Tibial artery (tissue), 4 donors: Measurements from ENCODE around the gene PTPN9.
"Not testable (repeated sequence)": the region's sequence is repeated elsewhere in the genome, so short reads cannot be mapped to it uniquely, and the experiment has no call there.

Source experiments
- DNase-seq, 2 donors: peaks; one replicate each; pipeline ENCODE4 v3.0.0-alpha.2; 2019
- H3K27ac ChIP-seq, 2 donors: fragments of 200-600 bp; sonication (generic) in 1 of 2; 1 replicate in 1 of 2; 2 replicates in 1 of 2; pipeline ENCODE4 v1.5.1; 2018 to 2019; ENCODE audit warnings: mild to moderate bottlenecking in 1 of 2
- H3K27me3 ChIP-seq, 2 donors: fragments of 200-600 bp; sonication (generic) in 1 of 2; one replicate each; pipeline versions ENCODE4 v1.5.1 to v1.6.0; 2016 to 2019
- H3K36me3 ChIP-seq, 3 donors: fragments of 200-600 bp; sonication (generic) in 2 of 3; one replicate each; pipeline ENCODE4 v1.5.1; 2016 to 2019; ENCODE audit warnings: mild to moderate bottlenecking in 2 of 3
- H3K4me1 ChIP-seq, 4 donors: fragments of 200-600 bp; sonication (generic) in 2 of 4; 1 replicate in 3 of 4; 2 replicates in 1 of 4; pipeline ENCODE4 v1.5.1; 2016 to 2019
- H3K4me3 ChIP-seq, 2 donors: fragments of 200-600 bp; sonication (generic) in 1 of 2; 1 replicate in 1 of 2; 2 replicates in 1 of 2; pipeline ENCODE4 v1.5.1; 2018 to 2019; ENCODE audit warnings: mild to moderate bottlenecking in 2 of 2
- H3K9me3 ChIP-seq, 3 donors: fragments of 200-600 bp; sonication (generic) in 1 of 3; one replicate each; pipeline ENCODE4 v1.5.1; 2016 to 2019
- CTCF ChIP-seq, 2 experiments: fragments of 200-600 bp in 1 of 2; fragments of 450-650 bp in 1 of 2; IDR thresholded peaks; one replicate each; pipeline ENCODE4 v1.5.1; 2017 to 2019; ENCODE audit warnings: antibody characterized with exemption in 2 of 2, mild to moderate bottlenecking in 1 of 2, moderate library complexity in 1 of 2
- intact Hi-C: fragments of 100-400 bp; cut with DNase I; formaldehyde crosslinking; loops from one replicate; pipeline ENCODE4 v1.15.0; 2023; ENCODE audit warnings: low total_unique reads

The PTPN9 gene

GRCh38 chr15:75590239-75590638, 11.1 kb upstream of the PTPN9 start:
- TF ChIP-seq CTCF (IDR thresholded peaks at IDR 0.05): no peak
- Histone ChIP-seq H3K4me1 (no peaks in the 10 kb centered on the region), H3K27me3 (no peaks in the 10 kb centered on the region), H3K9me3 (no peaks in the 10 kb centered on the region), H3K27ac (no peak overlapping the region), H3K4me3 (no peak overlapping the region), H3K36me3 (peaks cover 2 to 27% (median 4%) of the 10 kb centered on the region in 3 donors)
- intact Hi-C loops: no loop called here
- DNase-seq: no peak

DNA sequence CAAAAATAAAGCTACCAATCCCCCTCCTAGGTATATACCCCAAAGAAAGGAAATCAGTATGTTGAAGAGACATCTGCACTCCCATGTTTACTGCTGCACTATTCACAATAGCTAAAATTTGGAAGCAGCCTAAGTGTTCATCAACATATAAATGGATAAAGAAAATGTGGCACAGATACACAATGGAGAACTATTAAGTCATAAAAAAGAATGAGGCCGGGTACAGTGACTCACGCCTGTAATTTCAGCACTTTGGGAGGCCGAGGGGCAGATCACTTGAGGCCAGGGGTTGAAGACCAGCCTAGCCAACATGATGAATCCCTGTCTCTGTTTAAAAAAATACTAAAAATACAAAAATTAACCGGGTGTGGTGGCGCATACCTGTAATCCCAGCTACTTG, 10.0 kb upstream of the PTPN9 start:
- DNase-seq: no peak
- no peaks in the 10 kb centered on the region for H3K27me3 ChIP-seq
- H3K36me3 ChIP-seq: peaks cover 0 to 17% (median 0%) of the 10 kb centered on the region in 3 donors
- no peak overlapping the region for H3K4me3 ChIP-seq
- H3K27ac ChIP-seq: no peak overlapping the region
- H3K9me3 ChIP-seq: no peaks in the 10 kb centered on the region
- intact Hi-C loops: no loop called here
- TF ChIP-seq CTCF (IDR thresholded peaks at IDR 0.05): no peak
- no peaks in the 10 kb centered on the region for H3K4me1 ChIP-seq

GRCh38 chr15:75586422-75586821, 7.3 kb upstream of the PTPN9 start:
- intact Hi-C loops, H3K4me1 ChIP-seq: not testable (repeated sequence)

DNA sequence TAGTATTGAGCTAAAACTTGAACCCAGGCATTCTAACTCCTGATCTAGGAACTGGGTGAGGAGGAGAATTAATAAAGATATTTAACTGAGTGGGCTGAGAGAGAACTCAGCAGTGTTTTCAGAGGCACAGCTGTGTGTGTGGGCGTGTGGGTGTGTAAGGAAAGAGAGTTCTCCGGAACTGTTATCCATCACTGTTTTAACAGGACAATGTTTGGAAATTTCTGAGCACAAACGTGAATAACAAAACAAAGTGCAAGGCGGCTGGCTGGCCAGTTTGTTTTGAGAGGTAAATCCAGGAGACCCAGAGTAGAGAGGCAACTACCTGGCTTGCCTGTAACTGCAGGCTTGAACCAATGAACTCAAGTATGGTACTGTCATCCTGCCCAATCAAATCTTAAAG, 5.0 kb upstream of the PTPN9 start:
- Histone ChIP-seq H3K9me3 (no peaks in the 10 kb centered on the region), H3K4me3 (no peak overlapping the region), H3K27me3 (no peaks in the 10 kb centered on the region), H3K36me3 (no peaks in the 10 kb centered on the region), H3K4me1 (peaks cover 0 to 6% (median 2%) of the 10 kb centered on the region in 4 donors), H3K27ac (no peak overlapping the region)
- intact Hi-C loops: no loop called here
- DNase-seq: no peak
- TF ChIP-seq CTCF (IDR thresholded peaks at IDR 0.05): no peak

More at GRCh38 chr15:75586422-75586821, 7.3 kb upstream of the PTPN9 start:
- not testable (repeated sequence) for H3K27ac ChIP-seq, H3K27me3 ChIP-seq, H3K36me3 ChIP-seq, H3K4me3 ChIP-seq, H3K9me3 ChIP-seq, DNase-seq

DNA sequence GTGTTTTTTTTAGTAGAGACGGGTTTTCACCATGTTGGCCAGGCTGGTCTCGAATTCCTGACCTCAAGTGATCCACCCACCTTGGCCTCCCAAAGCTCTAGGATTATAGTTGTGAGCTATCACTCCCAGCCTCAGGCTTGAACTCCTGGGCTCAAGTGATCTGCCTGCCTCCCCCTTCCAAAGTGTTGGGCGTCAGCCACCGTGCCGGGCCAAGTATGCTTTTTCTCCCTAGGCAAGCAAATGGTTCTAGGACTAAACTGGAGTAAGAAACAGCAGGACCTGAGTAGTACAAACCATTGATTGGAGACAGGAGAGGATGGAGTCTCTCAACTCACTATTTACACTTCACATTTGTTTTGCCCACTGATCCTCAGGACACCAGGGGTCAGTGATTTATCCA, 4.6 kb upstream of the PTPN9 start:
- no peak for DNase-seq
- Histone ChIP-seq H3K4me1 (peaks cover 0 to 6% (median 2%) of the 10 kb centered on the region in 4 donors), H3K27me3 (no peaks in the 10 kb centered on the region), H3K36me3 (no peaks in the 10 kb centered on the region), H3K9me3 (no peaks in the 10 kb centered on the region), H3K27ac (no peak overlapping the region), H3K4me3 (no peak overlapping the region)
- TF ChIP-seq CTCF (IDR thresholded peaks at IDR 0.05): no peak
- intact Hi-C loops: no loop called here

DNA sequence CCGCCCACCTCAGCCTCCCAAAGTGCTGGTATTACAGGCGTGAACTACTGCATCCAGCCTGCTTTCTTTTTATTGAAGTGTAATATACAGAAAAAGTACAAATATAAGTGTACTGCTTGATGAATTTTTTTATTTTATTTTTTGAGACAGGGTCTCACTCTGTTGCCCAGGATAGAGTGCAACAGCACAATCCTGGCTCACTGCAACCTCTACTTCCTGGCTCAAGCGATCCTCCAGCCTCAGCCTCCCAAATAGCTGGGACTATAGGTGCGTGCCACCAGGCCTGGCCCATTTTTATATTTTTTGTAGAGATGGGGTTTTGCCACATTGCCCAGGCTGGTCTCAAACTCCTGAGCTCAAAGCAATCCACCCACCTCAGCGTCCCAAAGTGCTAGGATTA, 3.8 kb upstream of the PTPN9 start:
- H3K27ac ChIP-seq, H3K9me3 ChIP-seq, H3K36me3 ChIP-seq, intact Hi-C loops, H3K4me3 ChIP-seq, DNase-seq, H3K4me1 ChIP-seq, H3K27me3 ChIP-seq: not testable (repeated sequence)
